Measurements from ENCODE around the gene PJA2. TPM values are rescaled to one million over a fixed set of nuclear protein-coding genes. Genes with fewer than 3 reads are reported as not detected.

Gene PJA2
- total and polyA plus RNA-seq, 4 donors, result 23.6 to 69.2 (median 42.8) TPM

DNA sequence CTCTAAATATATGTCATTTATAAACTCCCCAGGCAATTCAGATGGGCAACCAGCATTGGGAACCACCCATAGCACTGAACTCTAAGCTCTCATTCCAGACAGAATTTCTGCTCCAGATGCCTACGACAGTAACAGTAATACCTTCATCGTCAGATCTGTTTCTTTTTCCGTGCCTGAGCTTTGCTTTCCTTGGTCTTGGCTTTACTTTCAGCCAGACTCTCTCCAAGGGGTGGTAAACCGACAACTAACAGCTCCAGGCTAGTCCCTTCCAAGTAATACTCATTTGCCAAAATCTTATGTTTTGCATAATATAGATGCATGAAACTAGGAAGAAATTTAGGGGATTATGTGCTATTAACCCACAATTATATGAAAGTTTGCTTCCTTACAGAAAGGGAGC is 102.3 kb downstream of the PJA2 start (continued):
- TF ChIP-seq, protein P1, sequence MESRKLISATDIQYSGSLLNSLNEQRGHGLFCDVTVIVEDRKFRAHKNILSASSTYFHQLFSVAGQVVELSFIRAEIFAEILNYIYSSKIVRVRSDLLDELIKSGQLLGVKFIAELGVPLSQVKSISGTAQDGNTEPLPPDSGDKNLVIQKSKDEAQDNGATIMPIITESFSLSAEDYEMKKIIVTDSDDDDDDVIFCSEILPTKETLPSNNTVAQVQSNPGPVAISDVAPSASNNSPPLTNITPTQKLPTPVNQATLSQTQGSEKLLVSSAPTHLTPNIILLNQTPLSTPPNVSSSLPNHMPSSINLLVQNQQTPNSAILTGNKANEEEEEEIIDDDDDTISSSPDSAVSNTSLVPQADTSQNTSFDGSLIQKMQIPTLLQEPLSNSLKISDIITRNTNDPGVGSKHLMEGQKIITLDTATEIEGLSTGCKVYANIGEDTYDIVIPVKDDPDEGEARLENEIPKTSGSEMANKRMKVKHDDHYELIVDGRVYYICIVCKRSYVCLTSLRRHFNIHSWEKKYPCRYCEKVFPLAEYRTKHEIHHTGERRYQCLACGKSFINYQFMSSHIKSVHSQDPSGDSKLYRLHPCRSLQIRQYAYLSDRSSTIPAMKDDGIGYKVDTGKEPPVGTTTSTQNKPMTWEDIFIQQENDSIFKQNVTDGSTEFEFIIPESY (IDR thresholded peaks at IDR 0.05), result no peak

GRCh38 chr5:109305352-109305751 is 104.4 kb downstream of the PJA2 start:
- no peak for DNase-seq (ENCODE audit: low spot score)
- TF ChIP-seq JUND (IDR thresholded peaks at IDR 0.05), result no peak
- no peak for TF ChIP-seq SP1 (IDR thresholded peaks at IDR 0.05)
- no peak for TF ChIP-seq FOXA1 (IDR thresholded peaks at IDR 0.05)
- Histone ChIP-seq H3K9me3 (ENCODE audit: control insufficient read depth in 4 of 4, low read length in 3 of 4) (no peaks in the 10 kb centered on the region), H3K27ac (ENCODE audit: low read depth in 1 of 2, low read length in 2 of 2) (no peak overlapping the region), H3K4me3 (ENCODE audit: low read depth in 1 of 3, low read length in 3 of 3) (no peak overlapping the region), H3K36me3 (ENCODE audit: control insufficient read depth in 4 of 4, insufficient read depth in 3 of 4, low read depth in 1 of 4, low read length in 3 of 4) (no peaks in the 10 kb centered on the region), H3K9ac (ENCODE audit: low read depth in 1 of 2, low read length in 2 of 2) (no peak overlapping the region), H3K27me3 (ENCODE audit: control insufficient read depth in 4 of 4, insufficient read depth in 4 of 4, low read length in 3 of 4) (no peaks in the 10 kb centered on the region), H3K4me1 (ENCODE audit: control insufficient read depth in 4 of 4, insufficient read depth in 4 of 4, low read length in 3 of 4) (no peaks in the 10 kb centered on the region)
- WGBS, result 96% methylated on average over 2 of the region's 2 CpGs

GRCh38 chr5:109304309-109304708 is 105.5 kb downstream of the PJA2 start:
- Histone ChIP-seq H3K9me3 (ENCODE audit: control insufficient read depth in 4 of 4, low read length in 3 of 4) (no peaks in the 10 kb centered on the region), H3K27ac (ENCODE audit: low read depth in 1 of 2, low read length in 2 of 2) (no peak overlapping the region), H3K4me3 (ENCODE audit: low read depth in 1 of 3, low read length in 3 of 3) (no peak overlapping the region), H3K4me1 (ENCODE audit: control insufficient read depth in 4 of 4, insufficient read depth in 4 of 4, low read length in 3 of 4) (no peaks in the 10 kb centered on the region), H3K9ac (ENCODE audit: low read depth in 1 of 2, low read length in 2 of 2) (no peak overlapping the region), H3K27me3 (ENCODE audit: control insufficient read depth in 4 of 4, insufficient read depth in 4 of 4, low read length in 3 of 4) (no peaks in the 10 kb centered on the region), H3K36me3 (ENCODE audit: control insufficient read depth in 4 of 4, insufficient read depth in 3 of 4, low read depth in 1 of 4, low read length in 3 of 4) (no peaks in the 10 kb centered on the region)
- TF ChIP-seq RAD21 (IDR thresholded peaks at IDR 0.05), result peak; percentile 43 to 60
- no peak for TF ChIP-seq EGR1 (IDR thresholded peaks at IDR 0.05; ENCODE audit: low read depth in 2 of 2)
- no peak for DNase-seq (ENCODE audit: low spot score)

GRCh38 chr5:109300367-109300766 is 109.4 kb downstream of the PJA2 start:
- Histone ChIP-seq H3K36me3 (ENCODE audit: control insufficient read depth in 4 of 4, insufficient read depth in 3 of 4, low read depth in 1 of 4, low read length in 3 of 4) (no peaks in the 10 kb centered on the region), H3K4me3 (ENCODE audit: low read depth in 1 of 3, low read length in 3 of 3) (no peak overlapping the region)
- WGBS, result 97% methylated on average over 2 of the region's 2 CpGs

More at GRCh38 chr5:109300367-109300766, 109.4 kb downstream of the PJA2 start:
- no peak overlapping the region for H3K9ac ChIP-seq (ENCODE audit: low read depth in 1 of 2, low read length in 2 of 2)
- H3K4me1 ChIP-seq (ENCODE audit: control insufficient read depth in 4 of 4, insufficient read depth in 4 of 4, low read length in 3 of 4), result peaks cover 0 to 7% (median 0%) of the 10 kb centered on the region in 4 donors
- no peak for TF ChIP-seq RXRA (IDR thresholded peaks at IDR 0.05)
- no peak for TF ChIP-seq SP1 (IDR thresholded peaks at IDR 0.05)
- TF ChIP-seq ATF3 (IDR thresholded peaks at IDR 0.05), result no peak
- TF ChIP-seq HNF4A (conservative IDR thresholded peaks at IDR 0.05), result no peak
- no peak for TF ChIP-seq TAF1 (conservative IDR thresholded peaks at IDR 0.05)
- TF ChIP-seq, protein P1 (IDR thresholded peaks at IDR 0.05), result no peak
- no peak for TF ChIP-seq GABPA (IDR thresholded peaks at IDR 0.05 in 1 of 2, conservative IDR thresholded peaks at IDR 0.05 in 1 of 2)
- no peak for TF ChIP-seq YY1 (IDR thresholded peaks at IDR 0.05)
- TF ChIP-seq HNF4G (IDR thresholded peaks at IDR 0.05), result no peak
- no peak for TF ChIP-seq FOXA2 (IDR thresholded peaks at IDR 0.05)
- TF ChIP-seq JUND (IDR thresholded peaks at IDR 0.05), result no peak
- TF ChIP-seq FOXA1 (IDR thresholded peaks at IDR 0.05), result no peak
- no peak for TF ChIP-seq MAX (IDR thresholded peaks at IDR 0.05)
- no peak for TF ChIP-seq RAD21 (IDR thresholded peaks at IDR 0.05)
- TF ChIP-seq NR2F2 (IDR thresholded peaks at IDR 0.05), result no peak
- TF ChIP-seq, protein P2, sequence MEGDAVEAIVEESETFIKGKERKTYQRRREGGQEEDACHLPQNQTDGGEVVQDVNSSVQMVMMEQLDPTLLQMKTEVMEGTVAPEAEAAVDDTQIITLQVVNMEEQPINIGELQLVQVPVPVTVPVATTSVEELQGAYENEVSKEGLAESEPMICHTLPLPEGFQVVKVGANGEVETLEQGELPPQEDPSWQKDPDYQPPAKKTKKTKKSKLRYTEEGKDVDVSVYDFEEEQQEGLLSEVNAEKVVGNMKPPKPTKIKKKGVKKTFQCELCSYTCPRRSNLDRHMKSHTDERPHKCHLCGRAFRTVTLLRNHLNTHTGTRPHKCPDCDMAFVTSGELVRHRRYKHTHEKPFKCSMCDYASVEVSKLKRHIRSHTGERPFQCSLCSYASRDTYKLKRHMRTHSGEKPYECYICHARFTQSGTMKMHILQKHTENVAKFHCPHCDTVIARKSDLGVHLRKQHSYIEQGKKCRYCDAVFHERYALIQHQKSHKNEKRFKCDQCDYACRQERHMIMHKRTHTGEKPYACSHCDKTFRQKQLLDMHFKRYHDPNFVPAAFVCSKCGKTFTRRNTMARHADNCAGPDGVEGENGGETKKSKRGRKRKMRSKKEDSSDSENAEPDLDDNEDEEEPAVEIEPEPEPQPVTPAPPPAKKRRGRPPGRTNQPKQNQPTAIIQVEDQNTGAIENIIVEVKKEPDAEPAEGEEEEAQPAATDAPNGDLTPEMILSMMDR (IDR thresholded peaks at IDR 0.05; ENCODE audit: low read depth, low read length, missing input control), result no peak
- no peak for TF ChIP-seq REST (IDR thresholded peaks at IDR 0.05)
- TF ChIP-seq EGR1 (IDR thresholded peaks at IDR 0.05; ENCODE audit: low read depth in 2 of 2), result no peak
- no peaks in the 10 kb centered on the region for H3K27me3 ChIP-seq (ENCODE audit: control insufficient read depth in 4 of 4, insufficient read depth in 4 of 4, low read length in 3 of 4)
- no peaks in the 10 kb centered on the region for H3K9me3 ChIP-seq (ENCODE audit: control insufficient read depth in 4 of 4, low read length in 3 of 4)
- DNase-seq (ENCODE audit: low spot score), result no peak
- no peak overlapping the region for H3K27ac ChIP-seq (ENCODE audit: low read depth in 1 of 2, low read length in 2 of 2)
